Measurements from ENCODE around the gene LRIG1.

Gene LRIG1

GRCh38 chr3:66500576-66501482, at the start of gene LRIG1:
TSS of gene LRIG1 (minus strand) at chr3:66501022. CDS start at chr3:66500407, 615 bp downstream.
- DNase-seq (ENCODE audit: low read depth in 2 of 2), result peak; percentile 96 to 99

GRCh38 chr3:66544619-66545429, 44.0 kb upstream of the LRIG1 start:
- no peak for DNase-seq (ENCODE audit: low read depth in 2 of 2)

- DNase-seq (ENCODE audit: low read depth in 2 of 2), result no peak
These were observed 41.3 kb upstream of the LRIG1 start for GRCh38 chr3:66542153-66542552.

- no peak for DNase-seq (ENCODE audit: low read depth in 2 of 2)
These were observed 38.7 kb upstream of the LRIG1 start for GRCh38 chr3:66539466-66539989.

- DNase-seq (ENCODE audit: low read depth in 2 of 2), result no peak
These were observed 37.6 kb upstream of the LRIG1 start for GRCh38 chr3:66538390-66538789.

- DNase-seq (ENCODE audit: low read depth in 2 of 2), result no peak
These were observed 36.9 kb upstream of the LRIG1 start for GRCh38 chr3:66537735-66538134.

GRCh38 chr3:66536791-66537190, 36.0 kb upstream of the LRIG1 start:
- no peak for DNase-seq (ENCODE audit: low read depth in 2 of 2)

GRCh38 chr3:66534304-66534845, 33.6 kb upstream of the LRIG1 start:
- no peak for DNase-seq (ENCODE audit: low read depth in 2 of 2)

- no peak for DNase-seq (ENCODE audit: low read depth in 2 of 2)
These were observed 31.8 kb upstream of the LRIG1 start for GRCh38 chr3:66532613-66533012.

- DNase-seq (ENCODE audit: low read depth in 2 of 2), result no peak
These were observed 31.4 kb upstream of the LRIG1 start for GRCh38 chr3:66532160-66532587.

- DNase-seq (ENCODE audit: low read depth in 2 of 2), result no peak
These were observed 30.4 kb upstream of the LRIG1 start for GRCh38 chr3:66531256-66531655.

GRCh38 chr3:66527246-66527645, 26.4 kb upstream of the LRIG1 start:
- no peak for DNase-seq (ENCODE audit: low read depth in 2 of 2)

- DNase-seq (ENCODE audit: low read depth in 2 of 2), result no peak
These were observed 24.9 kb upstream of the LRIG1 start for GRCh38 chr3:66525771-66526170.

GRCh38 chr3:66520724-66521123, 19.9 kb upstream of the LRIG1 start:
- no peak for DNase-seq (ENCODE audit: low read depth in 2 of 2)

GRCh38 chr3:66518644-66519043, 17.8 kb upstream of the LRIG1 start:
- DNase-seq (ENCODE audit: low read depth in 2 of 2), result no peak

- no peak for DNase-seq (ENCODE audit: low read depth in 2 of 2)
These were observed 17.3 kb upstream of the LRIG1 start for GRCh38 chr3:66518126-66518525.

GRCh38 chr3:66517241-66517640, 16.4 kb upstream of the LRIG1 start:
- DNase-seq (ENCODE audit: low read depth in 2 of 2), result no peak

GRCh38 chr3:66508461-66508860, 7.6 kb upstream of the LRIG1 start:
- DNase-seq (ENCODE audit: low read depth in 2 of 2), result no peak

- no peak for DNase-seq (ENCODE audit: low read depth in 2 of 2)
These were observed 6.8 kb upstream of the LRIG1 start for GRCh38 chr3:66507423-66508260.

GRCh38 chr3:66506154-66506553, 5.3 kb upstream of the LRIG1 start:
- DNase-seq (ENCODE audit: low read depth in 2 of 2), result no peak
